HepG2 (cell line): ENCODE results near the gene PUS7. TPM values are rescaled to one million over a fixed set of nuclear protein-coding genes. Genes with fewer than 3 reads are reported as not detected.
A peak's percentile ranks its signal among the peaks of the same experiment; 100 is the strongest.

Experiments
- CBX2 ChIP-seq, 2 experiments: fragments of 200-600 bp in 1 of 2; sonication (generic); formaldehyde crosslinking in 1 of 2; IDR thresholded peaks; 2 replicates each; pipeline versions ENCODE4 v1.7.0 to v1.8.1; 2018 to 2022; ENCODE audit warnings: low read depth in 2 of 2, low read length in 1 of 2, mild to moderate bottlenecking in 1 of 2, missing genetic modification reagents in 1 of 2
- HBP1 ChIP-seq: IDR thresholded peaks from 2 replicates; pipeline ENCODE4 v1.6.1; 2016; ENCODE audit warnings: low read depth, control low read depth
- MEF2D ChIP-seq: sonication (generic); formaldehyde crosslinking; IDR thresholded peaks from 2 replicates; pipeline ENCODE4 v1.5.1; 2020; ENCODE audit warnings: mild to moderate bottlenecking, missing genetic modification reagents
- PATZ1 ChIP-seq: sonication (generic); formaldehyde crosslinking; IDR thresholded peaks from 2 replicates; pipeline ENCODE4 v1.4.0; 2020; ENCODE audit warnings: missing genetic modification reagents
- PHF21A ChIP-seq: sonication (generic); formaldehyde crosslinking; IDR thresholded peaks from 2 replicates; pipeline ENCODE4 v1.5.0; 2020; ENCODE audit warnings: mild to moderate bottlenecking, missing genetic modification reagents
- PPARG ChIP-seq: conservative IDR thresholded peaks from 2 replicates; pipeline ENCODE4 v1.6.1; 2016; ENCODE audit warnings: missing biosample characterization, missing genetic modification reagents
- PREB ChIP-seq: sonication (generic); formaldehyde crosslinking; IDR thresholded peaks from 2 replicates; pipeline ENCODE4 v1.4.0; 2020; ENCODE audit warnings: missing genetic modification reagents
- TEAD3 ChIP-seq: optimal IDR thresholded peaks from 2 replicates; pipeline ENCODE3; 2016; ENCODE audit warnings: borderline replicate concordance
- YEATS2 ChIP-seq: sonication (generic); formaldehyde crosslinking; IDR thresholded peaks from 2 replicates; pipeline ENCODE4 v1.4.0; 2020; ENCODE audit warnings: missing genetic modification reagents, borderline replicate concordance
- ZFP90 ChIP-seq: sonication (generic); formaldehyde crosslinking; IDR thresholded peaks from 2 replicates; pipeline ENCODE4 v1.8.0; 2022; ENCODE audit warnings: missing genetic modification reagents, mild to moderate bottlenecking, inconsistent platforms, borderline replicate concordance
- ZNF207 ChIP-seq: fragments of 450-650 bp; IDR thresholded peaks from 2 replicates; pipeline ENCODE4 v1.6.1; 2016; ENCODE audit warnings: antibody characterized with exemption, borderline replicate concordance
- ZNF333 ChIP-seq: sonication (generic); formaldehyde crosslinking; IDR thresholded peaks from 2 replicates; pipeline ENCODE4 v1.4.0; 2020; ENCODE audit warnings: mild to moderate bottlenecking, missing genetic modification reagents, borderline replicate concordance
- ZNF530 ChIP-seq: sonication (generic); formaldehyde crosslinking; IDR thresholded peaks from 2 replicates; pipeline ENCODE4 v1.5.0; 2020; ENCODE audit warnings: low read depth, mild to moderate bottlenecking, missing genetic modification reagents
- ZNF549 ChIP-seq: sonication (generic); formaldehyde crosslinking; IDR thresholded peaks from 2 replicates; pipeline ENCODE4 v1.5.0; 2020; ENCODE audit warnings: missing genetic modification reagents
- ZNF616 ChIP-seq: sonication (generic); formaldehyde crosslinking; IDR thresholded peaks from 2 replicates; pipeline ENCODE4 v1.5.0; 2020; ENCODE audit warnings: low read depth, mild to moderate bottlenecking, missing genetic modification reagents
- ZNF747 ChIP-seq: sonication (generic); formaldehyde crosslinking; IDR thresholded peaks from 2 replicates; pipeline ENCODE4 v1.8.1; 2023; ENCODE audit warnings: missing genetic modification reagents, mild to moderate bottlenecking, borderline replicate concordance
- ZNF75D ChIP-seq: sonication (generic); formaldehyde crosslinking; IDR thresholded peaks from 2 replicates; pipeline ENCODE4 v1.8.1; 2023; ENCODE audit warnings: missing genetic modification reagents, mild to moderate bottlenecking, borderline replicate concordance
- ZNF788 ChIP-seq: sonication (generic); formaldehyde crosslinking; IDR thresholded peaks from 2 replicates; pipeline ENCODE4 v1.5.0; 2020; ENCODE audit warnings: mild to moderate bottlenecking, missing genetic modification reagents, borderline replicate concordance
- polyA plus RNA-seq, 8 experiments: library from polyadenylated mRNA; depleted of rRNA in 3 of 8; stranded (reverse) in 7 of 8; unstranded in 1 of 8; fragments of >200 nt; fragmentation: Illumina TruSeq in 4 of 8; extraction: Trizol in 4 of 8; gene quantifications; 2 replicates each; pipeline versions ENCODE4 v1.2.1 to v1.2.3, GENCODE V29; 2011 to 2016; ENCODE audit warnings: low read depth in 4 of 8, missing spikeins in 1 of 8, mixed read lengths in 1 of 8; ENCODE audit not compliant: insufficient read depth in 1 of 8
- total RNA-seq, 5 experiments: library from RNA; depleted of rRNA; stranded (reverse); fragments of >200 nt; fragmentation: Illumina TruSeq; extraction: Trizol; gene quantifications; 2 replicates each; pipeline ENCODE4 v1.2.3, GENCODE V29; 2016; ENCODE audit warnings: low read depth in 1 of 5
- TF ChIP-seq, protein P1 (sequence below): sonication (generic); formaldehyde crosslinking; IDR thresholded peaks from 2 replicates; pipeline ENCODE4 v1.4.0; 2020; ENCODE audit warnings: missing genetic modification reagents
- TF ChIP-seq, protein P2 (sequence below): sonication (generic); formaldehyde crosslinking; conservative IDR thresholded peaks from 2 replicates; pipeline ENCODE4 v1.8.1; 2023; ENCODE audit warnings: missing genetic modification reagents

Gene PUS7
- total and polyA plus RNA-seq, 2 of the 13 experiments (the other 11 are each of a cell fraction or from before 2014, with no cell fraction given): 14.4 to 41.2 TPM

GRCh38 chr7:105531792-105532671 lies 10.0 kb upstream of the PUS7 start, which contains the start of gene RINT1 (continued):
- TF ChIP-seq ZNF530 (CRISPR knock-in tag): no peak; the same call in 1 of the 2 replicates
- TF ChIP-seq PPARG (CRISPR knock-in tag): peak; percentile 75
- TF ChIP-seq TEAD3 (CRISPR knock-in tag): peak; percentile 67
- no peak for TF ChIP-seq CBX2 (IDR thresholded peaks at IDR 0.05; ENCODE audit: low read depth, low read length)
- no peak for TF ChIP-seq CBX2 (CRISPR knock-in tag; IDR thresholded peaks at IDR 0.05; ENCODE audit: low read depth)
- peak; percentile 66 for TF ChIP-seq HBP1 (CRISPR knock-in tag)
- TF ChIP-seq, protein P1, sequence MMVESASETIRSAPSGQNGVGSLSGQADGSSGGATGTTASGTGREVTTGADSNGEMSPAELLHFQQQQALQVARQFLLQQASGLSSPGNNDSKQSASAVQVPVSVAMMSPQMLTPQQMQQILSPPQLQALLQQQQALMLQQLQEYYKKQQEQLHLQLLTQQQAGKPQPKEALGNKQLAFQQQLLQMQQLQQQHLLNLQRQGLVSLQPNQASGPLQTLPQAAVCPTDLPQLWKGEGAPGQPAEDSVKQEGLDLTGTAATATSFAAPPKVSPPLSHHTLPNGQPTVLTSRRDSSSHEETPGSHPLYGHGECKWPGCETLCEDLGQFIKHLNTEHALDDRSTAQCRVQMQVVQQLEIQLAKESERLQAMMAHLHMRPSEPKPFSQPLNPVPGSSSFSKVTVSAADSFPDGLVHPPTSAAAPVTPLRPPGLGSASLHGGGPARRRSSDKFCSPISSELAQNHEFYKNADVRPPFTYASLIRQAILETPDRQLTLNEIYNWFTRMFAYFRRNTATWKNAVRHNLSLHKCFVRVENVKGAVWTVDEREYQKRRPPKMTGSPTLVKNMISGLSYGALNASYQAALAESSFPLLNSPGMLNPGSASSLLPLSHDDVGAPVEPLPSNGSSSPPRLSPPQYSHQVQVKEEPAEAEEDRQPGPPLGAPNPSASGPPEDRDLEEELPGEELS (CRISPR knock-in tag): peak; percentile 22; the same call in 1 of the 2 replicates
- TF ChIP-seq PATZ1 (CRISPR knock-in tag): 0 out of 2 replicates have a peak, but pooled peaks have one; percentile 28
- TF ChIP-seq ZFP90 (CRISPR knock-in tag): 0 out of 2 replicates have a peak, but pooled peaks have one; percentile 78
- TF ChIP-seq ZNF207: no peak
- peak; percentile 94 for TF ChIP-seq ZNF333
- peak; percentile 66; the same call in 1 of the 2 replicates for TF ChIP-seq PHF21A (CRISPR knock-in tag)
- TF ChIP-seq, protein P2, sequence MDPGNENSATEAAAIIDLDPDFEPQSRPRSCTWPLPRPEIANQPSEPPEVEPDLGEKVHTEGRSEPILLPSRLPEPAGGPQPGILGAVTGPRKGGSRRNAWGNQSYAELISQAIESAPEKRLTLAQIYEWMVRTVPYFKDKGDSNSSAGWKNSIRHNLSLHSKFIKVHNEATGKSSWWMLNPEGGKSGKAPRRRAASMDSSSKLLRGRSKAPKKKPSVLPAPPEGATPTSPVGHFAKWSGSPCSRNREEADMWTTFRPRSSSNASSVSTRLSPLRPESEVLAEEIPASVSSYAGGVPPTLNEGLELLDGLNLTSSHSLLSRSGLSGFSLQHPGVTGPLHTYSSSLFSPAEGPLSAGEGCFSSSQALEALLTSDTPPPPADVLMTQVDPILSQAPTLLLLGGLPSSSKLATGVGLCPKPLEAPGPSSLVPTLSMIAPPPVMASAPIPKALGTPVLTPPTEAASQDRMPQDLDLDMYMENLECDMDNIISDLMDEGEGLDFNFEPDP: 0 out of 2 replicates have a peak, but pooled peaks have one; percentile 61
- no peak for TF ChIP-seq ZNF616
- TF ChIP-seq YEATS2 (CRISPR knock-in tag): peak; percentile 94
- peak; percentile 89 for TF ChIP-seq MEF2D (CRISPR knock-in tag)
- TF ChIP-seq ZNF788 (CRISPR knock-in tag): peak; percentile 81; the same call in 1 of the 2 replicates
- TF ChIP-seq ZNF549 (CRISPR knock-in tag): no peak
- no peak for TF ChIP-seq ZNF75D (CRISPR knock-in tag)
- TF ChIP-seq ZNF747 (CRISPR knock-in tag): peak; percentile 94
- no peak for TF ChIP-seq PREB (CRISPR knock-in tag)
